HepG2 (cell line): ENCODE data around the gene KRT34. TPM values are rescaled to one million over a fixed set of nuclear protein-coding genes. Genes with fewer than 3 reads are reported as not detected.

Experiments
- ARID5B ChIP-seq: IDR thresholded peaks from 2 replicates; pipeline ENCODE4 v1.4.0; 2020; ENCODE audit warnings: mild to moderate bottlenecking, missing genetic modification reagents
- DDIT3 ChIP-seq: sonication (generic); formaldehyde crosslinking; IDR thresholded peaks from 2 replicates; pipeline ENCODE4 v1.4.0; 2020; ENCODE audit warnings: mild to moderate bottlenecking, missing genetic modification reagents
- HNF1A ChIP-seq, 2 experiments: sonication (generic) in 1 of 2; formaldehyde crosslinking in 1 of 2; IDR thresholded peaks; 2 replicates each; pipeline versions ENCODE4 v1.4.0 to v1.6.1; 2016 to 2020; ENCODE audit warnings: borderline replicate concordance in 1 of 2, low read depth in 1 of 2, mild to moderate bottlenecking in 1 of 2, missing genetic modification reagents in 1 of 2
- HNRNPH1 ChIP-seq: fragments of 200-400 bp; formaldehyde crosslinking; optimal IDR thresholded peaks from 2 replicates; pipeline ENCODE3; 2017; ENCODE audit warnings: mild to moderate bottlenecking, low read depth, low read length
- LRRFIP1 ChIP-seq: sonication (generic); formaldehyde crosslinking; conservative IDR thresholded peaks from 2 replicates; pipeline ENCODE4 v1.4.0; 2020; ENCODE audit warnings: missing genetic modification reagents
- MEIS1 ChIP-seq: sonication (generic); formaldehyde crosslinking; IDR thresholded peaks from 2 replicates; pipeline ENCODE4 v1.9.0; 2021; ENCODE audit warnings: mild to moderate bottlenecking, missing genetic modification reagents, moderate library complexity, borderline replicate concordance
- POGK ChIP-seq: sonication (generic); formaldehyde crosslinking; conservative IDR thresholded peaks from 2 replicates; pipeline ENCODE4 v1.8.0; 2022; ENCODE audit warnings: mild to moderate bottlenecking, moderate library complexity, missing genetic modification reagents
- SP140L ChIP-seq: sonication (generic); formaldehyde crosslinking; IDR thresholded peaks from 2 replicates; pipeline ENCODE4 v1.4.0; 2020; ENCODE audit warnings: missing genetic modification reagents, borderline replicate concordance
- ZNF784 ChIP-seq: sonication (generic); formaldehyde crosslinking; IDR thresholded peaks from 2 replicates; pipeline ENCODE4 v1.5.1; 2020; ENCODE audit warnings: missing genetic modification reagents, mild to moderate bottlenecking, borderline replicate concordance
- polyA plus RNA-seq, 8 experiments: library from polyadenylated mRNA; depleted of rRNA in 3 of 8; stranded (reverse) in 7 of 8; unstranded in 1 of 8; fragments of >200 nt; fragmentation: Illumina TruSeq in 4 of 8; extraction: Trizol in 4 of 8; gene quantifications; 2 replicates each; pipeline versions ENCODE4 v1.2.1 to v1.2.3, GENCODE V29; 2011 to 2016; ENCODE audit warnings: low read depth in 4 of 8, missing spikeins in 1 of 8, mixed read lengths in 1 of 8; ENCODE audit not compliant: insufficient read depth in 1 of 8
- total RNA-seq, 5 experiments: library from RNA; depleted of rRNA; stranded (reverse); fragments of >200 nt; fragmentation: Illumina TruSeq; extraction: Trizol; gene quantifications; 2 replicates each; pipeline ENCODE4 v1.2.3, GENCODE V29; 2016; ENCODE audit warnings: low read depth in 1 of 5

KRT34 gene
- total and polyA plus RNA-seq, 2 of the 13 experiments (the other 11 are each of a cell fraction or from before 2014, with no cell fraction given): not detected

- TF ChIP-seq ZNF784 (CRISPR knock-in tag) (no peak), MEIS1 (peak; percentile 52; the same call in 1 of the 2 replicates), LRRFIP1 (no peak), HNRNPH1 (no peak), POGK (CRISPR knock-in tag) (no peak), ARID5B (CRISPR knock-in tag) (no peak), HNF1A (IDR thresholded peaks at IDR 0.05; ENCODE audit: low read depth) (no peak), HNF1A (CRISPR knock-in tag; IDR thresholded peaks at IDR 0.05; ENCODE audit: borderline replicate concordance) (no peak), SP140L (CRISPR knock-in tag) (no peak), DDIT3 (CRISPR knock-in tag) (no peak)
Observed at GRCh38 chr17:41329279-41329948, 52.7 kb downstream of the KRT34 start (continued).
